GF-D8 (cell line): ENCODE results near the gene TMED6.
"Not testable (repeated sequence)": the region's sequence is repeated elsewhere in the genome, so short reads cannot be mapped to it uniquely, and the experiment has no call there.

Source experiments
- DNase-seq: peaks from one replicate; lab custom pipeline; 2025; lab: John Stamatoyannopoulos, UW

Gene TMED6

GRCh38 chr16:69360070-69360469 lies 8.5 kb upstream of the TMED6 start:
- not testable (repeated sequence) for DNase-seq

- no peak for DNase-seq
Measured at GRCh38 chr16:69350536-69351133, 951 bp downstream of the TMED6 start.

GRCh38 chr16:69349536-69349935 lies 2.0 kb downstream of the TMED6 start:
- no peak for DNase-seq

GRCh38 chr16:69348222-69348621 lies 3.4 kb downstream of the TMED6 start:
- DNase-seq = no peak

- no peak for DNase-seq
Measured at GRCh38 chr16:69346683-69347082, 4.9 kb downstream of the TMED6 start.

GRCh38 chr16:69345923-69346322 lies 5.7 kb downstream of the TMED6 start:
- no peak for DNase-seq

GRCh38 chr16:69344171-69344570 lies 7.4 kb downstream of the TMED6 start:
- DNase-seq = no peak

- no peak for DNase-seq
Measured at GRCh38 chr16:69340095-69340644, 11.4 kb downstream of the TMED6 start.

GRCh38 chr16:69339289-69340094 lies 12.1 kb downstream of the TMED6 start, which contains the start of the genes COG8 and NIP7:
TSS of gene COG8 (minus strand) at chr16:69339564. CDS start at chr16:69339552, 12 bp downstream.
TSS of gene NIP7 (plus strand) at chr16:69339772. CDS start at chr16:69339830, 58 bp downstream.
- peak; percentile 96 for DNase-seq

- no peak for DNase-seq
Measured at GRCh38 chr16:69338557-69339288, 12.9 kb downstream of the TMED6 start.

- DNase-seq = no peak
Measured at GRCh38 chr16:69334696-69335095, 16.9 kb downstream of the TMED6 start.

- peak; percentile 79 for DNase-seq
Measured at GRCh38 chr16:69330286-69331109, 21.1 kb downstream of the TMED6 start, which contains the start of gene PDF. TSS of gene PDF (minus strand) at chr16:69330588. CDS start at chr16:69330570, 18 bp downstream.

- DNase-seq = no peak
Measured at GRCh38 chr16:69329369-69330285, 22.0 kb downstream of the TMED6 start.

GRCh38 chr16:69328854-69329316 lies 22.7 kb downstream of the TMED6 start:
- DNase-seq = no peak

- DNase-seq = no peak
Measured at GRCh38 chr16:69327585-69328310, 23.8 kb downstream of the TMED6 start.

- DNase-seq = peak; percentile 49
Measured at GRCh38 chr16:69326172-69326873, 25.3 kb downstream of the TMED6 start.

GRCh38 chr16:69325784-69326171 lies 25.8 kb downstream of the TMED6 start:
- no peak for DNase-seq

GRCh38 chr16:69324585-69325253 lies 26.9 kb downstream of the TMED6 start:
- DNase-seq = no peak
